SK-N-MC (cell line): ENCODE results near the gene RCAN1.

Experiments
- EZH2 ChIP-seq: fragments of 200-600 bp; sonication (generic); IDR thresholded peaks from one replicate; pipeline ENCODE4 v1.6.1; 2017; ENCODE audit warnings: antibody characterized with exemption
- FOXP2 ChIP-seq: optimal IDR thresholded peaks from 2 replicates; pipeline ENCODE3; 2011; ENCODE audit warnings: mild to moderate bottlenecking, moderate library complexity; ENCODE audit not compliant: insufficient read depth; ENCODE audit errors: extremely low read length, control extremely low read depth
- POLR2AphosphoS5 ChIP-seq: IDR thresholded peaks from 2 replicates; pipeline ENCODE4 v1.6.1; 2012; ENCODE audit warnings: mild to moderate bottlenecking, low read depth, low read length, borderline replicate concordance

DNA sequence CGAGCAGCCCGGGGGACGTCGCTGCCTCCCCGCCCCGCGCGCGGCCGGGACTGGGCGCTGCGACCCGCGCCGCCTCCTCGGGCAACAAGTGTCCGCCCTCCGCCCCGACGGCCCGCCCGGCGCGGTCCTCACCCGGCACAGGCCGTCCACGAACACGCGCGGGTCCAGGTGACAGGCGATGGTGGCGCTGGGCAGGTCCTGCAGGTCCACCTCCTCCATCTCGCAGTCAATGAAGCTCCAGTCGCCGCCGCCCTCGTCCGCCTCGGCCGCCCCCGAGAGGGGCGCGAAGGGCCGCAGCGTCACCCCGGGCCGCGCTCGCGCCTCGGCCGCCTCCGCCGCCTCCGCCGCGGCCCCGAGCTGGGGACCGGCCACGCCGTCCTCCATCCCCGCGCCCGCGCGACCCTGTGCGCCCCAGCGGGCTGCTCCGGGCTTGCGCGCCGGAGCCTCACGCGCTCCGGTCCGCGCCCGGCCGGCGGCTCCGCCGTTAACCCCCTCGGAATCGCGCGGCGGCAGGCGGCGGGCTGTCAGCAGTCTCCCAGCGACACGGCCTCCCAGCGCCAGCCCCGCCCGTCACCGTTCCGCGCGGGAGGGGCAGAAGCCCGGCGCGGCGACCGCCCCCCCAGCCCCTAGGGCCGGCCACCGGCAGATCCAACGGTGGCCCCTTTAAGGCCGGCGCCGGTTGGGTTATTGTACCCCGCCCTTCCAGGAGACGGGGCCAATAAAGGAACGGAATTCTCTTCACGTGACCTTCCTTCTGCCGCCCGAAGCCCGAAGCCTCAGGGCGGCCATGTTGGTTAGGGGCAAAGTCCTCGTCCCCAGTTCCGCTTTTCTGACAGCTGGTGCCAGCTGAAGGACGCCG, at the start of gene RCAN1:
- no peak for TF ChIP-seq POLR2AphosphoS5
- TF ChIP-seq EZH2 = no peak
- no peak for TF ChIP-seq FOXP2
